ENCODE measurements around the gene DNER. TPM values are rescaled to one million over a fixed set of nuclear protein-coding genes. Genes with fewer than 3 reads are reported as not detected.

The DNER gene
- total and polyA plus RNA-seq, 2 of the 4 experiments (the other 2 are of a cell fraction) = under 0.01 to 0.14 TPM

- H3K9me3 ChIP-seq (ENCODE audit: control insufficient read depth, insufficient read depth, low read length) = 0 out of 2 replicates have a peak, but pooled peaks cover 3% of the 10 kb centered on the region
- no peak overlapping the region for H4K8ac ChIP-seq (ENCODE audit: low read depth in 2 of 2, low read length in 2 of 2)
- no peak overlapping the region for H2BK5ac ChIP-seq (ENCODE audit: low read depth, low read length, poor library complexity, severe bottlenecking)
- in situ Hi-C loops (cut with MboI; ENCODE audit: low sequenced_read_pairs) (no loop called here), dilution Hi-C loops (cut with HindIII; ENCODE audit: low sequenced_read_pairs, unreplicated experiment) (no loop called here), intact Hi-C loops (cut with micrococcal nuclease) (no loop called here)
- no TSS peak for BruUV-seq (replicated peaks)
- H3K4ac ChIP-seq (ENCODE audit: low read depth, low read length) = no peak overlapping the region
- no peak overlapping the region for H2AFZ ChIP-seq (replicated peaks; ENCODE audit: low read length, poor library complexity)
- no peak overlapping the region for H3K4me3 ChIP-seq (ENCODE audit: insufficient read depth, low read depth, low read length)
- no peaks in the 10 kb centered on the region for H3K79me1 ChIP-seq (ENCODE audit: low read depth in 1 of 2, low read length in 2 of 2)
- no peak overlapping the region for H3K56ac ChIP-seq (ENCODE audit: extremely low read depth, insufficient read depth, low read length)
- no peak overlapping the region for H4K5ac ChIP-seq (ENCODE audit: low read depth, low read length)
- H3K9ac ChIP-seq (ENCODE audit: low read depth, low read length) = no peak overlapping the region
- no peak overlapping the region for H3K27ac ChIP-seq (ENCODE audit: insufficient read depth, low read length)
- TF ChIP-seq SMC3 (IDR thresholded peaks at IDR 0.05; ENCODE audit: low read depth, low read length) (no peak), MAFK (IDR thresholded peaks at IDR 0.05; ENCODE audit: low read depth, low read length) (no peak), FOS (IDR thresholded peaks at IDR 0.05; ENCODE audit: low read depth, low read length) (no peak), MAZ (IDR thresholded peaks at IDR 0.05; ENCODE audit: borderline replicate concordance, low read depth, low read length) (no peak), CHD1 (IDR thresholded peaks at IDR 0.05; ENCODE audit: low read depth, low read length) (no peak), BHLHE40 (IDR thresholded peaks at IDR 0.05; ENCODE audit: low read depth, low read length) (no peak), USF2 (IDR thresholded peaks at IDR 0.05; ENCODE audit: low read depth, low read length) (no peak), CEBPB (IDR thresholded peaks at IDR 0.05; ENCODE audit: low read depth, low read length) (no peak), MXI1 (IDR thresholded peaks at IDR 0.05; ENCODE audit: borderline replicate concordance, low read depth, low read length) (no peak), NFE2L2 (IDR thresholded peaks at IDR 0.05; ENCODE audit: low read depth, low read length) (no peak), RAD21 (IDR thresholded peaks at IDR 0.05; ENCODE audit: low read length) (no peak), RCOR1 (IDR thresholded peaks at IDR 0.05; ENCODE audit: insufficient replicate concordance, low read length) (no peak), RFX5 (IDR thresholded peaks at IDR 0.05; ENCODE audit: low read depth, low read length) (no peak), POLR2A (IDR thresholded peaks at IDR 0.05; ENCODE audit: low read depth, low read length) (no peak)
- TF ChIP-seq, protein P1, sequence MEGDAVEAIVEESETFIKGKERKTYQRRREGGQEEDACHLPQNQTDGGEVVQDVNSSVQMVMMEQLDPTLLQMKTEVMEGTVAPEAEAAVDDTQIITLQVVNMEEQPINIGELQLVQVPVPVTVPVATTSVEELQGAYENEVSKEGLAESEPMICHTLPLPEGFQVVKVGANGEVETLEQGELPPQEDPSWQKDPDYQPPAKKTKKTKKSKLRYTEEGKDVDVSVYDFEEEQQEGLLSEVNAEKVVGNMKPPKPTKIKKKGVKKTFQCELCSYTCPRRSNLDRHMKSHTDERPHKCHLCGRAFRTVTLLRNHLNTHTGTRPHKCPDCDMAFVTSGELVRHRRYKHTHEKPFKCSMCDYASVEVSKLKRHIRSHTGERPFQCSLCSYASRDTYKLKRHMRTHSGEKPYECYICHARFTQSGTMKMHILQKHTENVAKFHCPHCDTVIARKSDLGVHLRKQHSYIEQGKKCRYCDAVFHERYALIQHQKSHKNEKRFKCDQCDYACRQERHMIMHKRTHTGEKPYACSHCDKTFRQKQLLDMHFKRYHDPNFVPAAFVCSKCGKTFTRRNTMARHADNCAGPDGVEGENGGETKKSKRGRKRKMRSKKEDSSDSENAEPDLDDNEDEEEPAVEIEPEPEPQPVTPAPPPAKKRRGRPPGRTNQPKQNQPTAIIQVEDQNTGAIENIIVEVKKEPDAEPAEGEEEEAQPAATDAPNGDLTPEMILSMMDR (conservative IDR thresholded peaks at IDR 0.05; ENCODE audit: low read depth, low read length) = no peak
- TF ChIP-seq, protein P2, sequence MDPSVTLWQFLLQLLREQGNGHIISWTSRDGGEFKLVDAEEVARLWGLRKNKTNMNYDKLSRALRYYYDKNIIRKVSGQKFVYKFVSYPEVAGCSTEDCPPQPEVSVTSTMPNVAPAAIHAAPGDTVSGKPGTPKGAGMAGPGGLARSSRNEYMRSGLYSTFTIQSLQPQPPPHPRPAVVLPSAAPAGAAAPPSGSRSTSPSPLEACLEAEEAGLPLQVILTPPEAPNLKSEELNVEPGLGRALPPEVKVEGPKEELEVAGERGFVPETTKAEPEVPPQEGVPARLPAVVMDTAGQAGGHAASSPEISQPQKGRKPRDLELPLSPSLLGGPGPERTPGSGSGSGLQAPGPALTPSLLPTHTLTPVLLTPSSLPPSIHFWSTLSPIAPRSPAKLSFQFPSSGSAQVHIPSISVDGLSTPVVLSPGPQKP (IDR thresholded peaks at IDR 0.05; ENCODE audit: borderline replicate concordance, low read depth, low read length) = no peak
- whole genome bisulfite sequencing, 2 experiments (ENCODE audit: extremely low coverage in 2 of 2, insufficient read length in 1 of 2) = no CpG with 5 or more reads among the region's 1 CpG
- no peaks in the 10 kb centered on the region for H3K27me3 ChIP-seq (ENCODE audit: control insufficient read depth, insufficient read depth, low read length)
- no peak overlapping the region for H3K18ac ChIP-seq (ENCODE audit: low read depth, low read length)
- no peak overlapping the region for H2BK120ac ChIP-seq (ENCODE audit: low read depth, low read length)
- DNase-seq (no peak), ATAC-seq (ENCODE audit: low read depth) (no peak)
- no peak overlapping the region for H2BK20ac ChIP-seq (ENCODE audit: low read depth, low read length)
- no peaks in the 10 kb centered on the region for H3K4me1 ChIP-seq (ENCODE audit: control insufficient read depth, insufficient read depth, low read length)
- H3K4me2 ChIP-seq (ENCODE audit: low read depth, low read length) = no peak overlapping the region
- no peaks in the 10 kb centered on the region for H3K9me1 ChIP-seq (ENCODE audit: insufficient read depth, low read length)
- no peak overlapping the region for H4K91ac ChIP-seq (ENCODE audit: insufficient read depth, low read depth, low read length)
- H4K20me1 ChIP-seq (ENCODE audit: insufficient read depth, low read length) = no peaks in the 10 kb centered on the region
- H2AK9ac ChIP-seq (replicated peaks; ENCODE audit: low read depth, low read length, poor library complexity) = no peak overlapping the region
- H2BK15ac ChIP-seq (ENCODE audit: low read depth, low read length) = no peak overlapping the region
- ChIA-PET CTCF (interaction anchor here (0.6 kb wide), 1 partner anchor 1310 kb away, joined by 4 read pairs; no protein-coding TSS in a partner anchor), POLR2A (ENCODE audit: unreplicated experiment) (no interaction called here)
- H2AK5ac ChIP-seq (ENCODE audit: low read depth, low read length) = no peak overlapping the region
- no peak overlapping the region for H3K23ac ChIP-seq (ENCODE audit: low read depth, low read length)
- H3K36me3 ChIP-seq (ENCODE audit: control insufficient read depth, insufficient read depth, low read length) = no peaks in the 10 kb centered on the region
- H3K14ac ChIP-seq (replicated peaks; ENCODE audit: low read depth, low read length) = no peak overlapping the region
Measured at GRCh38 chr2:229665158-229665557, 49.2 kb downstream of the DNER start.

All from IMR-90 (cell line).